Measurements from ENCODE around the gene IFNA7.
"Not testable (repeated sequence)": the region's sequence is repeated elsewhere in the genome, so short reads cannot be mapped to it uniquely, and the experiment has no call there.

IFNA7 gene

GRCh38 chr9:21171351-21171750 lies 30.7 kb downstream of the IFNA7 start:
- H3K4me2 ChIP-seq (ENCODE audit: insufficient read depth, low read length) = no peak overlapping the region
- H3K79me2 ChIP-seq (ENCODE audit: insufficient read depth, low read length) = no peaks in the 10 kb centered on the region
- no peak overlapping the region for H3K4me3 ChIP-seq (ENCODE audit: low read depth in 1 of 2, low read length in 2 of 2)
- H2AFZ ChIP-seq (ENCODE audit: low read depth, low read length) = no peak overlapping the region
- no peak overlapping the region for H3K27ac ChIP-seq (ENCODE audit: low read length)
- ATAC-seq (ENCODE audit: insufficient read depth, low read depth) (no peak), DNase-seq (no peak)
- no peaks in the 10 kb centered on the region for H4K20me1 ChIP-seq (ENCODE audit: insufficient read depth, low read length)
- TF ChIP-seq CTCF (IDR thresholded peaks at IDR 0.05; ENCODE audit: borderline replicate concordance, extremely low read depth, low read length, poor library complexity, severe bottlenecking) = no peak
- no peaks in the 10 kb centered on the region for H3K4me1 ChIP-seq (ENCODE audit: insufficient read depth, low read length)
- no peaks in the 10 kb centered on the region for H3K27me3 ChIP-seq (ENCODE audit: insufficient read depth, low read length, poor library complexity)
- no peaks in the 10 kb centered on the region for H3K36me3 ChIP-seq (ENCODE audit: insufficient read depth, low read length)
- H3K9me3 ChIP-seq (ENCODE audit: insufficient read depth, low read length, severe bottlenecking) = no peaks in the 10 kb centered on the region
- no peak overlapping the region for H3K9ac ChIP-seq (ENCODE audit: low read depth, low read length)

- not testable (repeated sequence) for H3K27ac ChIP-seq (ENCODE audit: low read length); DNase-seq; H3K4me3 ChIP-seq (ENCODE audit: low read depth in 1 of 2, low read length in 2 of 2); H3K9me3 ChIP-seq (ENCODE audit: insufficient read depth, low read length, severe bottlenecking); H3K79me2 ChIP-seq (ENCODE audit: insufficient read depth, low read length); H3K36me3 ChIP-seq (ENCODE audit: insufficient read depth, low read length); H2AFZ ChIP-seq (ENCODE audit: low read depth, low read length); H3K4me1 ChIP-seq (ENCODE audit: insufficient read depth, low read length); ATAC-seq (ENCODE audit: insufficient read depth, low read depth); H3K27me3 ChIP-seq (ENCODE audit: insufficient read depth, low read length, poor library complexity); H3K9ac ChIP-seq (ENCODE audit: low read depth, low read length); H3K4me2 ChIP-seq (ENCODE audit: insufficient read depth, low read length); H4K20me1 ChIP-seq (ENCODE audit: insufficient read depth, low read length)
Measured at GRCh38 chr9:21166560-21166959, 35.4 kb downstream of the IFNA7 start, which contains the start of gene IFNA21. Gene IFNA21, minus strand, starts transcription at chr9:21166660. Its CDS starts 48 bp downstream, at chr9:21166612.

- Histone ChIP-seq H3K4me2 (ENCODE audit: insufficient read depth, low read length) (no peak overlapping the region), H3K36me3 (ENCODE audit: insufficient read depth, low read length) (no peaks in the 10 kb centered on the region), H3K4me3 (ENCODE audit: low read depth in 1 of 2, low read length in 2 of 2) (no peak overlapping the region), H2AFZ (ENCODE audit: low read depth, low read length) (no peak overlapping the region), H3K27me3 (ENCODE audit: insufficient read depth, low read length, poor library complexity) (no peaks in the 10 kb centered on the region), H3K9ac (ENCODE audit: low read depth, low read length) (no peak overlapping the region), H3K9me3 (ENCODE audit: insufficient read depth, low read length, severe bottlenecking) (no peaks in the 10 kb centered on the region), H3K79me2 (ENCODE audit: insufficient read depth, low read length) (no peaks in the 10 kb centered on the region), H3K27ac (ENCODE audit: low read length) (no peak overlapping the region), H3K4me1 (ENCODE audit: insufficient read depth, low read length) (peaks cover 8% of the 10 kb centered on the region), H4K20me1 (ENCODE audit: insufficient read depth, low read length) (no peaks in the 10 kb centered on the region)
- no peak for TF ChIP-seq CTCF (IDR thresholded peaks at IDR 0.05; ENCODE audit: borderline replicate concordance, extremely low read depth, low read length, poor library complexity, severe bottlenecking)
- TF ChIP-seq EZH2 (IDR thresholded peaks at IDR 0.05; ENCODE audit: borderline replicate concordance, low read depth, low read length, severe bottlenecking) = no peak
- ATAC-seq (ENCODE audit: insufficient read depth, low read depth) (no peak), DNase-seq (no peak)
Measured at GRCh38 chr9:21165516-21165915, 36.5 kb downstream of the IFNA7 start.

- H3K27ac ChIP-seq (ENCODE audit: low read length) = peak overlapping the region; percentile 18; the same call in 1 of the 2 replicates
- H3K4me3 ChIP-seq (ENCODE audit: low read depth in 1 of 2, low read length in 2 of 2) = no peak overlapping the region; a peak in 1 of 4 replicates
Measured at GRCh38 chr9:21160178-21160577, 41.8 kb downstream of the IFNA7 start.

More at GRCh38 chr9:21160178-21160577, 41.8 kb downstream of the IFNA7 start:
- H3K27me3 ChIP-seq (ENCODE audit: insufficient read depth, low read length, poor library complexity) = no peaks in the 10 kb centered on the region
- ATAC-seq (ENCODE audit: insufficient read depth, low read depth) (peak; percentile 98), DNase-seq (peak; percentile 64)
- H3K4me1 ChIP-seq (ENCODE audit: insufficient read depth, low read length) = peaks cover 16% of the 10 kb centered on the region
- no peak overlapping the region for H2AFZ ChIP-seq (ENCODE audit: low read depth, low read length)
- TF ChIP-seq CTCF (IDR thresholded peaks at IDR 0.05; ENCODE audit: borderline replicate concordance, extremely low read depth, low read length, poor library complexity, severe bottlenecking) (no peak), EZH2 (IDR thresholded peaks at IDR 0.05; ENCODE audit: borderline replicate concordance, low read depth, low read length, severe bottlenecking) (no peak)
- H3K4me2 ChIP-seq (ENCODE audit: insufficient read depth, low read length) = peak overlapping the region; percentile 50; the same call in 1 of the 2 replicates
- H3K9ac ChIP-seq (ENCODE audit: low read depth, low read length) = no peak overlapping the region
- no peaks in the 10 kb centered on the region for H3K9me3 ChIP-seq (ENCODE audit: insufficient read depth, low read length, severe bottlenecking)
- H3K79me2 ChIP-seq (ENCODE audit: insufficient read depth, low read length) = no peaks in the 10 kb centered on the region
- H4K20me1 ChIP-seq (ENCODE audit: insufficient read depth, low read length) = no peaks in the 10 kb centered on the region
- H3K36me3 ChIP-seq (ENCODE audit: insufficient read depth, low read length) = no peaks in the 10 kb centered on the region
